Glutamatergic neuron (in vitro differentiated cells): ENCODE measurements around the gene CYTH1. TPM values are rescaled to one million over a fixed set of nuclear protein-coding genes. Genes with fewer than 3 reads are reported as not detected.

ENCODE experiments used
- DNase-seq: peaks from one replicate; pipeline ENCODE4 v3.0.0; 2022
- H3K27ac Mint-ChIP-seq: one replicate; pipeline ENCODE4 v1.8.0; 2020; ENCODE audit warnings: mild to moderate bottlenecking, mixed read lengths, inconsistent platforms; ENCODE audit not compliant: unreplicated experiment
- H3K27me3 Mint-ChIP-seq: one replicate; pipeline ENCODE4 v1.8.0; 2020; ENCODE audit warnings: mild to moderate bottlenecking, moderate library complexity, mixed read lengths, inconsistent platforms; ENCODE audit not compliant: unreplicated experiment
- H3K36me3 Mint-ChIP-seq: one replicate; pipeline ENCODE4 v1.8.0; 2020; ENCODE audit warnings: mild to moderate bottlenecking, mixed read lengths, inconsistent platforms; ENCODE audit not compliant: unreplicated experiment
- H3K4me1 Mint-ChIP-seq: one replicate; pipeline ENCODE4 v1.8.0; 2020; ENCODE audit warnings: mild to moderate bottlenecking, low read depth, mixed read lengths, inconsistent platforms; ENCODE audit not compliant: unreplicated experiment
- H3K4me3 Mint-ChIP-seq: one replicate; pipeline ENCODE4 v1.8.0; 2020; ENCODE audit warnings: mild to moderate bottlenecking, mixed read lengths, inconsistent platforms; ENCODE audit not compliant: unreplicated experiment
- H3K9me3 Mint-ChIP-seq: one replicate; pipeline ENCODE4 v1.8.0; 2020; ENCODE audit warnings: mild to moderate bottlenecking, moderate library complexity, mixed read lengths, inconsistent platforms; ENCODE audit not compliant: unreplicated experiment
- long read RNA-seq: library from polyadenylated mRNA; unstranded; transcript quantifications from one replicate; pipeline ENCODE4 v2.0.0, GENCODE V29; 2020; ENCODE audit not compliant: unreplicated experiment
- total RNA-seq: library from RNA; stranded (reverse); fragmentation: NEBNext Ultra II Directional; extraction: Animal tissue kit (Norgen Biotek cat#: 25700); gene quantifications from one replicate; pipeline ENCODE4 v1.2.1, GENCODE V29; 2021; ENCODE audit not compliant: unreplicated experiment
- TF ChIP-seq, protein P1 (sequence below): fragments of 200-600 bp; sonication (generic); IDR thresholded peaks from one replicate; pipeline ENCODE4 v1.5.0; 2021; ENCODE audit not compliant: partially characterized antibody, unreplicated experiment

Gene CYTH1
- total RNA-seq = 57.2 TPM
- long read RNA-seq, partial matches to known transcripts = 2 of 3 reads
- long read RNA-seq, other reads (novel, unspliced or antisense) = 1 of 3 reads

DNA sequence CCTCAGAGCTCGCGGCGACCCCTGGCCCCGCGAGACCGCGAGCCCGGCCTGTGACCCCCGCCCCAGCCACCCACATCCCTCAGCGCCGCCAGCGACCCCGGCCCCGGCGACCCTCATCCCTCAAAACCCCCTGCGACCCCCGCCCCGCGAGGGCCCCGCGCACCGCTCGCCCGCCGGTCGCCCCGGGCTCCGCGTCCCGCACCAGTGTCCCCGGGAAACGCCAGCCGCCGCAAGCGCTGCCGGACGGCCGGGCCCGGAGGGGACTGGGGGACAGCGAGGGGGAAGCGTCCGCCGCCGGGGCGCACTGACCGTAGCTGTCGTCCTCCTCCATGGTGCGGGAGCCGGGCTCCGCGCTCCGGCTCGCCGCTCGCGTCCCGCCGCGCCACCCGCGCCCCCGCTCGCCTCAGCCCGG is at the start of gene CYTH1:
Gene CYTH1, minus strand, starts transcription at position 381 of the 412 bp plus-strand sequence. Its CDS starts 50 bp downstream, at position 331.
- peak within 1 kb of the TSS; percentile 73 for H3K27ac Mint-ChIP-seq
- peaks cover 8% of the 10 kb centered on the region for H3K4me1 Mint-ChIP-seq
- peaks cover 4% of the 10 kb centered on the region for H3K9me3 Mint-ChIP-seq
- TF ChIP-seq, protein P1, sequence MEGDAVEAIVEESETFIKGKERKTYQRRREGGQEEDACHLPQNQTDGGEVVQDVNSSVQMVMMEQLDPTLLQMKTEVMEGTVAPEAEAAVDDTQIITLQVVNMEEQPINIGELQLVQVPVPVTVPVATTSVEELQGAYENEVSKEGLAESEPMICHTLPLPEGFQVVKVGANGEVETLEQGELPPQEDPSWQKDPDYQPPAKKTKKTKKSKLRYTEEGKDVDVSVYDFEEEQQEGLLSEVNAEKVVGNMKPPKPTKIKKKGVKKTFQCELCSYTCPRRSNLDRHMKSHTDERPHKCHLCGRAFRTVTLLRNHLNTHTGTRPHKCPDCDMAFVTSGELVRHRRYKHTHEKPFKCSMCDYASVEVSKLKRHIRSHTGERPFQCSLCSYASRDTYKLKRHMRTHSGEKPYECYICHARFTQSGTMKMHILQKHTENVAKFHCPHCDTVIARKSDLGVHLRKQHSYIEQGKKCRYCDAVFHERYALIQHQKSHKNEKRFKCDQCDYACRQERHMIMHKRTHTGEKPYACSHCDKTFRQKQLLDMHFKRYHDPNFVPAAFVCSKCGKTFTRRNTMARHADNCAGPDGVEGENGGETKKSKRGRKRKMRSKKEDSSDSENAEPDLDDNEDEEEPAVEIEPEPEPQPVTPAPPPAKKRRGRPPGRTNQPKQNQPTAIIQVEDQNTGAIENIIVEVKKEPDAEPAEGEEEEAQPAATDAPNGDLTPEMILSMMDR = no peak
- no peak for DNase-seq
- peak within 1 kb of the TSS; percentile 95 for H3K4me3 Mint-ChIP-seq
- peaks cover 2% of the 10 kb centered on the region for H3K27me3 Mint-ChIP-seq
- H3K36me3 Mint-ChIP-seq = no peaks in the 10 kb centered on the region

DNA sequence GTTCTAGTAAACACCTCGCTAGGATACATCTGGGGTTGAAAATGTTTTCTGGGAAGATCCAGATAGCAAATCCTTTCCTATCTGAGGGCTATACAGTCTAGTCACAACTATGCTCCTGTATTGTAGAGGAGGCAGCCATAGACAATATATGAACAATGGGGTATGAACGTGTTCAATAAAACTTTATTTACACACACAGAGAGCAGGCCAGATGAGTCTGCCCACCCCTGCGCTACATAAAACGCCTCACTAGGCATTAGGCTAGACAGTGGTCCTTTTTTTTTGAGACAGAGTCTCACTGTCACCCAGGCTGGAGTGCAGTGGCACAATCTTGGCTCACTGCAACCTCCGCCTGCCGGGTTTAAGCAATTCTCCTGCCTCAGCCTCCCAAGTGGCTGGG is 47.4 kb upstream of the CYTH1 start:
- TF ChIP-seq, protein P1 = no peak
- DNase-seq = no peak

GRCh38 chr17:78828470-78829185 is 46.6 kb upstream of the CYTH1 start:
- TF ChIP-seq, protein P1 = no peak
- Mint-ChIP-seq H3K36me3 (no peaks in the 10 kb centered on the region), H3K4me3 (no peak overlapping the region), H3K27me3 (peaks cover 6% of the 10 kb centered on the region), H3K4me1 (no peaks in the 10 kb centered on the region), H3K27ac (peak overlapping the region; percentile 35), H3K9me3 (no peaks in the 10 kb centered on the region)
- DNase-seq = no peak

More for the DNA sequence above, 47.4 kb upstream of the CYTH1 start:
- Mint-ChIP-seq H3K27ac (no peak overlapping the region), H3K4me1 (no peaks in the 10 kb centered on the region), H3K4me3 (no peak overlapping the region), H3K36me3 (no peaks in the 10 kb centered on the region), H3K27me3 (peaks cover 5% of the 10 kb centered on the region), H3K9me3 (no peaks in the 10 kb centered on the region)

- no peak for DNase-seq
- TF ChIP-seq, protein P1 = no peak
- Mint-ChIP-seq H3K27ac (no peak overlapping the region), H3K9me3 (peaks cover 1% of the 10 kb centered on the region), H3K27me3 (peaks cover 9% of the 10 kb centered on the region), H3K4me1 (peaks cover 2% of the 10 kb centered on the region), H3K36me3 (no peaks in the 10 kb centered on the region), H3K4me3 (no peak overlapping the region)
These were observed 44.9 kb upstream of the CYTH1 start for GRCh38 chr17:78826836-78827509.

DNA sequence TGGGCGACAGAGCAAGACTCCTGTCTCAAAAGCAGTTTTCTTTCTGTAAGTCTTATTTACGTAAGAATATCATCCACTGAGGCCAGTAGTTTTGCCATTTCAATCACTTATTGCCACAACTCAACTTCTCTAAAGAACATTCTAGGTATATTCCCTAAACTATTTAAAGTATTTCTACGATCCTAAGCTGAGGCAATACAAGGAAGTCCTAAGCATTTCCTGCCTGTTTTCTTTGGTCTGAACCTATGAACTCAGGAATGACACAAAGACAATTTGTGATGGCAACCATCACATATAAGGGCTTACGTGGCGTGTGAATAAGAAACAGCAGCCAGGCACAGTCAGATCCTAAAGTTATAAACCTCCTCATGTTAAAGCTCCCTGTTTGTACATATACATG is 44.3 kb upstream of the CYTH1 start:
- TF ChIP-seq, protein P1 = no peak
- Mint-ChIP-seq H3K36me3 (no peaks in the 10 kb centered on the region), H3K27me3 (peaks cover 9% of the 10 kb centered on the region), H3K9me3 (peaks cover 1% of the 10 kb centered on the region), H3K4me1 (peaks cover 2% of the 10 kb centered on the region), H3K27ac (no peak overlapping the region), H3K4me3 (no peak overlapping the region)
- DNase-seq = no peak
